Karpas-422 (cell line): ENCODE data around the gene EFCAB14. TPM values are rescaled to one million over a fixed set of nuclear protein-coding genes. Genes with fewer than 3 reads are reported as not detected.
"Not testable (repeated sequence)": the region's sequence is repeated elsewhere in the genome, so short reads cannot be mapped to it uniquely, and the experiment has no call there.

Experiments
- DNase-seq: peaks from one replicate; pipeline ENCODE4 v3.0.0-alpha.2; 2015
- H2AFZ ChIP-seq: fragments of 200-600 bp; sonication (generic); 2 replicates; pipeline ENCODE4 v1.6.1; 2014; ENCODE audit warnings: antibody characterized with exemption, low read length, mixed read lengths
- H3K27ac ChIP-seq: fragments of 200-600 bp; sonication (generic); 2 replicates; pipeline ENCODE4 v1.5.1; 2014; ENCODE audit warnings: mild to moderate bottlenecking, low read length, moderate library complexity
- H3K27me3 ChIP-seq: fragments of 200-600 bp; sonication (generic); 2 replicates; pipeline ENCODE4 v1.6.1; 2014; ENCODE audit warnings: low read length, mixed read lengths
- H3K36me3 ChIP-seq: fragments of 200-600 bp; sonication (generic); 2 replicates; pipeline ENCODE4 v1.6.1; 2014; ENCODE audit warnings: low read length, mixed read lengths; ENCODE audit not compliant: insufficient read depth
- H3K4me1 ChIP-seq: fragments of 200-600 bp; sonication (generic); 2 replicates; pipeline ENCODE4 v1.6.1; 2014; ENCODE audit warnings: mild to moderate bottlenecking, low read length, mixed read lengths
- H3K4me2 ChIP-seq: fragments of 200-600 bp; sonication (generic); 2 replicates; pipeline ENCODE4 v1.6.1; 2014; ENCODE audit warnings: low read length, low read depth, mild to moderate bottlenecking; ENCODE audit not compliant: poor library complexity, severe bottlenecking
- H3K4me3 ChIP-seq: fragments of 200-600 bp; sonication (generic); 2 replicates; pipeline ENCODE4 v1.5.1; 2014; ENCODE audit warnings: mild to moderate bottlenecking, antibody characterized with exemption, low read length, mixed read lengths
- H3K79me2 ChIP-seq: fragments of 200-600 bp; sonication (generic); 2 replicates; pipeline ENCODE4 v1.6.1; 2014; ENCODE audit warnings: mild to moderate bottlenecking, low read length, mixed read lengths
- H3K9ac ChIP-seq: fragments of 200-600 bp; sonication (generic); 2 replicates; pipeline ENCODE4 v1.6.0; 2014; ENCODE audit warnings: low read length
- H3K9me2 ChIP-seq: fragments of 200-600 bp; sonication (generic), shearing (Covaris generic); replicated peaks from 2 replicates; pipeline ENCODE4 v1.6.0; 2014; ENCODE audit warnings: mild to moderate bottlenecking, low read length, moderate library complexity; ENCODE audit not compliant: insufficient read depth
- H3K9me3 ChIP-seq: fragments of 300-700, 200-600 bp; sonication (generic); 2 replicates; pipeline ENCODE4 v1.6.1; 2014; ENCODE audit warnings: low read length, mixed read lengths
- H4K20me1 ChIP-seq: fragments of 200-600 bp; sonication (generic); 2 replicates; pipeline ENCODE4 v1.6.1; 2014; ENCODE audit warnings: mild to moderate bottlenecking, antibody characterized with exemption, low read length, low read depth; ENCODE audit not compliant: insufficient read depth
- total RNA-seq: library from RNA; depleted of rRNA; stranded (reverse); fragments of >200 nt; shearing (Covaris generic); gene quantifications from 2 replicates; pipeline ENCODE4 v1.2.3, GENCODE V29; 2014; ENCODE audit warnings: low replicate concordance

The EFCAB14 gene
- total RNA-seq, 1 experiment from 2014 or later, result 75.0 TPM

DNA sequence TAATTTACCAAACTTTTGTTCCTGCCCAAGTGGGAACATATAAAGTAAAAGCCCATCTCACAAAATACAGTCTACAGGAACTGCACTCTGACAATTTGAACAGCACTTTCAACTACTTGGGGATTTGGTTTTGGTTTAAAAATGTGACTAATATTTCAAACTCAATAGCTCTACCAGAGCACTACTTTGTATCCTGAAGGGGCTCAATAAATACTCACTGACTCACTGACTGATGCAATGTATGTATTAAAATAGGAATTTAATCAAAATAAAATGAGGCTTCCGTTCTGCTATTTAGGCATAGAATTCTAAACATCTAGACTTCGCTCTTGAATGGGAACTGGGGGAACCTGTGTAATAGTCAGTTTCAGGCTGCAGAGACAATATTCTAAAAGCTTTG lies 21.9 kb downstream of the EFCAB14 start:
- DNase-seq, result no peak
- H3K4me2 ChIP-seq, result no peak overlapping the region
- no peak overlapping the region for H2AFZ ChIP-seq
- peaks cover 82% of the 10 kb centered on the region for H3K79me2 ChIP-seq
- H3K36me3 ChIP-seq, result peaks cover 58% of the 10 kb centered on the region
- H3K9me2 ChIP-seq, result no peaks in the 10 kb centered on the region
- no peaks in the 10 kb centered on the region for H3K9me3 ChIP-seq
- H4K20me1 ChIP-seq, result no peaks in the 10 kb centered on the region
- no peaks in the 10 kb centered on the region for H3K27me3 ChIP-seq
- H3K27ac ChIP-seq, result no peak overlapping the region
- H3K9ac ChIP-seq, result no peak overlapping the region
- H3K4me3 ChIP-seq, result no peak overlapping the region
- H3K4me1 ChIP-seq, result no peaks in the 10 kb centered on the region

DNA sequence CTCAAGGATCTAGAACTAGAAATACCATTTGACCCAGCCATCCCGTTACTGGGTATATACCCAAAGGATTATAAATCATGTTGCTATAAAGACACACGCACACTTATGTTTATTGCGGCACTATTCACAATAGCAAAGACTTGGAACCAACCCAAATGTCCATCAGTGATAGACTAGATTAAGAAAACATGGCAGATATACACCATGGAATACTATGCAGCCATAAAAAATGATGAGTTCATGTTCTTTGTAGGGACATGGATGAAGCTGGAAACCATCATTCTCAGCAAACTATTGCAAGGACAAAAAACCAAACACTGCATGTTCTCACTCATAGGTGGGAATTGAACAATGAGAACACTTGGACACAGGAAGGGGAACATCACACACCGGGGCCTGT lies 24.2 kb downstream of the EFCAB14 start:
- H3K4me2 ChIP-seq, DNase-seq, H3K4me3 ChIP-seq, H3K27me3 ChIP-seq, H2AFZ ChIP-seq, H3K9me2 ChIP-seq, H4K20me1 ChIP-seq, H3K4me1 ChIP-seq, H3K27ac ChIP-seq, H3K9me3 ChIP-seq, H3K9ac ChIP-seq: not testable (repeated sequence)
- peaks cover 72% of the 10 kb centered on the region for H3K36me3 ChIP-seq
- peaks cover 70% of the 10 kb centered on the region for H3K79me2 ChIP-seq

DNA sequence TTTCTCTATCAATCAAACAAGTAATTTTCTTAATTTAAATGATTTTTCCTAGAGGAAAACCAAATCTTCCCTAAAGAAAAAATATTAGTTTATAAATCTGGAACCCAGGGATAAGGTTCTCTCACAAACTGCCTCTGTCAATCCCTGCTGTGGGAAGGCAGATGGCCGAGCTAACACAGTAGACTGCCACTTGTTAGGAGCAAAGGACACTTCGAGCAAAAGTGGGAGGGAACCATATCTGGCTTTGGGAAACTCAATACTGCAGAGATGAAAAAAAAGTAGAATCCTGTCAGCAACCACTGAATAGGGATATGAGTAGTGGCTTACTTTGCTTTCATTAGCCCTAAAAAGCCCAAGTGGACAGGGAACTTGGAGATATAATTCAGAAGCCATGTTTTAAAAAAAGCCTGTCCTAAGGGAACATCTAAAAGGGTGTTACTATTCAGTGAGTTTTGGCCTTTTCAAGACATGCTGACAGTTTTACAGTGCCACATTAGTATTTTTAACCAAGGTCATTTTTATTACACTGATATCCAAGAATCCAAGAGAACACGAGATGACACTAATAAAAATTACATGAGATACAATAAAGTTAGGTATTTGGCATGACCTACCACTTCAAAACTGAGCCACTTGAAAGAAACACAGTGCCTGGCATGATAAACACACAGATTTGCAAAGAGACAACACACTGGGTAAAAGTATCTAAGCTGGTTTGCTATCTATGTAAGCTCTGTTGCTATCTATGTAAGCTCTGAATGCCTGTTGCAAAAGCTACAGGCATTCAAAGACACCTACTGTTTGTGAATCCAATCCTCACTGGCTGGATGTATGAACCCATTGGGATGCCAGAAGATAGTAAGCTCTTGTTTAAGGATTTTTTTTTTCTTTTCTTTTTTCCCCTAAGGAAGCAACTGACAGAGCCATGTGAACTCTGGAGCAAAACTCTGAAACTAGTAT lies 25.8 kb downstream of the EFCAB14 start:
- Histone ChIP-seq H2AFZ (no peak overlapping the region), H3K9me3 (no peaks in the 10 kb centered on the region), H3K27me3 (no peaks in the 10 kb centered on the region), H3K4me2 (no peak overlapping the region), H3K4me1 (no peaks in the 10 kb centered on the region), H3K4me3 (no peak overlapping the region), H3K9me2 (no peaks in the 10 kb centered on the region), H3K36me3 (peaks cover 65% of the 10 kb centered on the region), H3K27ac (no peak overlapping the region), H3K79me2 (peaks cover 54% of the 10 kb centered on the region), H3K9ac (no peak overlapping the region), H4K20me1 (no peaks in the 10 kb centered on the region; the same call in 1 of the 2 replicates)
- no peak for DNase-seq

DNA sequence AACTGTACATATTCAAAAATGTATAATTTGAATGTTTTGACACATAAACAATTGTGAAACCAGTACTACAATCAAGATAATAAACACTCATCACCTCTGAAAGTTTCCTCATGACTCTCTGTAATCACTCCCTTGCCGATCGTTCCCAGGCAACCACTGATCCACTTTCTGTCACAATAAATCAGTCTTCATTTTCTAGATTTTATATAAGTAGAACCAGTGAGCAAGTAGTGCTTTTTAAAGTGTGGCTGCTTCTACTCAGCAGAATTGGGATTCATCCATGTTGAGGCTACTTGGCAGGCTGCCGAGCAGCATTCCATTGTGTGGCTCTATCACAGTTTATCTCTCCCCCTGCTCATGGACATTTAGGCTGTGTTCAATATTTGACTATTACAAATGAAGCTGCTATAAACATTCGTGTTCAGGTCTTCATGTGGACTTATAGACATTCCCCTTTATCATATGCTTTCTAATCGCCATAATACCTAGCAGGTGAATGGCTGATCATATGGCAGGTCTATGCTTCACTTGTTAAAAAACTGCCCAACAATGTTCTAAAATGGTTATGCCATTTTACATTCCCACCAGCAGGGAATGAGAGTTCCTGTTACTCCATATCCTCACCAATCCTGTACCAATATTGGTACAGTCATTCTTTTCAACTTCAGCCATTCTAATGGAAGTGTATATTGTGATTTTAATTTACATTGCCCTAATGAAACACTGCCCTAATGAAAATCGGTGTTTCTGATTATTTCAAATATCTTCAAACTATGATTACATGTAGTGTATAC lies 26.7 kb downstream of the EFCAB14 start:
- H3K36me3 ChIP-seq, result peaks cover 62% of the 10 kb centered on the region
- no peaks in the 10 kb centered on the region for H3K9me2 ChIP-seq
- peaks cover 46% of the 10 kb centered on the region for H3K79me2 ChIP-seq
- DNase-seq, result no peak
- no peak overlapping the region for H3K4me2 ChIP-seq
- no peak overlapping the region for H2AFZ ChIP-seq
- no peak overlapping the region for H3K9ac ChIP-seq
- no peaks in the 10 kb centered on the region for H3K9me3 ChIP-seq
- no peak overlapping the region for H3K27ac ChIP-seq
- no peak overlapping the region for H3K4me3 ChIP-seq
- no peaks in the 10 kb centered on the region; the same call in 1 of the 2 replicates for H4K20me1 ChIP-seq
- H3K4me1 ChIP-seq, result no peaks in the 10 kb centered on the region
- H3K27me3 ChIP-seq, result no peaks in the 10 kb centered on the region

DNA sequence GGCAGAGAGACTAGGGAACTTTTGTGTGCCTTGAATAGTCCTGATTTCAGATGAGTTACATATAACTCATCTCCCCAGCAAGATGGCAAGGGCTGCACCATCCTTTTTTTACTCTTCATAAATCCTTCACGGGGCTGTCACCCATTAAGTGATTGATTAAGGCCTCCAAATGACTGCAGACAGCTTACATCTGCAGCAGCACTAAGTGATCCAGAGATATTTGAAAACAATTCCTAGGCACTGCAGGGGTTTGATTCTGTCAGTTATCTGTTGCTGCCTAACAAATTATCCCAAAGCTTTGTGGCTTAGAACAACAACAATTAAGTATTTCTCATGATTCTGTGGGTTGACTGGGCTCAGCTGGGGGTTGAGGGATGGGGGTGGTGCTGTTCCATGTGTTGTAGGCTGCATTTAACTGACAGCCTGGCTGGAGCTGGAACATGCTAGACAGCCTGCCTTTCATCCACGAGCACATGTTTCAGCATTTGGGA lies 27.9 kb downstream of the EFCAB14 start:
- H3K9ac ChIP-seq, result no peak overlapping the region
- no peak overlapping the region for H2AFZ ChIP-seq
- H3K27ac ChIP-seq, result no peak overlapping the region
- H4K20me1 ChIP-seq, result no peaks in the 10 kb centered on the region; the same call in 1 of the 2 replicates
- H3K4me3 ChIP-seq, result no peak overlapping the region
- H3K27me3 ChIP-seq, result no peaks in the 10 kb centered on the region
- H3K9me2 ChIP-seq, result no peaks in the 10 kb centered on the region
- no peak overlapping the region for H3K4me2 ChIP-seq
- peaks cover 33% of the 10 kb centered on the region for H3K79me2 ChIP-seq
- no peaks in the 10 kb centered on the region for H3K9me3 ChIP-seq
- H3K4me1 ChIP-seq, result no peaks in the 10 kb centered on the region
- DNase-seq, result no peak
- peaks cover 60% of the 10 kb centered on the region for H3K36me3 ChIP-seq

DNA sequence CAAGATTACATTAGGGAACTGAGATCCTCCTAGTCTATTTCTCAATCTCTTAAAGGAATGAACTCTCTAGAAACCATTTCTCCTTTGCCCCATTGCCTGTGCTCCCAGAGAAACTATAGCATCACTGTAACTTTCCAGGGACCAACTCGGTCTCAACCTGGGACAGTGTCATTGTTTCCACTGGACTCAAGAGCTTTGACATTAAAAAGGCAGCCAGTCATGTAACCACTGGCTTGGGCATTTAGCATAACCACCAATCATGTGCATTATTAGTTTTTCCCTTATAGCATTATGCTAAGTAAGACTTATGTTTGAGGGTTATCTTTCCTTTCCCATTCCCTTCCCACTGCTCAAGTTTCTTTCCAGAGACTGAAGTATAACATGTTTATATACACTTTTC lies 29.0 kb downstream of the EFCAB14 start:
- H3K79me2 ChIP-seq, result peaks cover 24% of the 10 kb centered on the region
- no peak overlapping the region for H3K27ac ChIP-seq
- H3K4me2 ChIP-seq, result no peak overlapping the region
- H3K9me2 ChIP-seq, result no peaks in the 10 kb centered on the region
- no peaks in the 10 kb centered on the region; the same call in 1 of the 2 replicates for H4K20me1 ChIP-seq
- H3K4me3 ChIP-seq, result no peak overlapping the region
- H3K4me1 ChIP-seq, result no peaks in the 10 kb centered on the region
- peaks cover 61% of the 10 kb centered on the region; the same call in 1 of the 2 replicates for H3K36me3 ChIP-seq
- no peak for DNase-seq
- H3K27me3 ChIP-seq, result no peaks in the 10 kb centered on the region
- H3K9ac ChIP-seq, result no peak overlapping the region
- H3K9me3 ChIP-seq, result no peaks in the 10 kb centered on the region
- H2AFZ ChIP-seq, result no peak overlapping the region

DNA sequence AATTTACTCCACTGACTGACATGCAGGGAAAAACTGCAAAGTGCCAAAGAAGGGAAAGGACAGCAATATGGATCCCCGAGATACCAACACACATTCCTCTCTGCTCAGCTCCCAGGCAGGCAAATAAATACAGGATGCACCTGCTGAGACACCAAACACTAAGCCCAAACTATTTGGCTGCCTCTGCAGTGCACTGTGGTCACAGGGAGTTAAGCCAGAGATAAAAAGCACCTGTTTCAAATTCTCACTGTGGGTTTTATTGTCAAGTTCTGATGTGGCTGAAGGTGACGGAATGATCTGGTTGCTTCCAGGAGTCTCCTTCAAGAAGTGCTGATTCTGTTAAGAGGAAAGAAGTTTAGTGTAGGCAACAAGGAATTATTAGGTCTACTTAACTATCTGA lies 29.6 kb downstream of the EFCAB14 start:
- H2AFZ ChIP-seq, result no peak overlapping the region

More for the DNA sequence above, 29.6 kb downstream of the EFCAB14 start:
- Histone ChIP-seq H3K79me2 (peaks cover 24% of the 10 kb centered on the region), H4K20me1 (no peaks in the 10 kb centered on the region; the same call in 1 of the 2 replicates), H3K27ac (no peak overlapping the region), H3K9me2 (no peaks in the 10 kb centered on the region), H3K9me3 (no peaks in the 10 kb centered on the region), H3K4me3 (no peak overlapping the region), H3K27me3 (no peaks in the 10 kb centered on the region), H3K4me2 (no peak overlapping the region), H3K9ac (no peak overlapping the region), H3K36me3 (peaks cover 67% of the 10 kb centered on the region; the same call in 1 of the 2 replicates), H3K4me1 (no peaks in the 10 kb centered on the region)
- no peak for DNase-seq
